Stimulated activated CD8-positive, alpha-beta memory T cell treated with anti-CD3 and anti-CD28 coated beads, Interleukin-7, amount 100 ng/mL, for 24 hours (primary cell): ENCODE measurements around the gene SERPINA12.

Experiments used
- DNase-seq: peaks from one replicate; pipeline ENCODE4 v3.0.0-alpha.2; 2020; ENCODE audit warnings: low read depth

The SERPINA12 gene

DNA sequence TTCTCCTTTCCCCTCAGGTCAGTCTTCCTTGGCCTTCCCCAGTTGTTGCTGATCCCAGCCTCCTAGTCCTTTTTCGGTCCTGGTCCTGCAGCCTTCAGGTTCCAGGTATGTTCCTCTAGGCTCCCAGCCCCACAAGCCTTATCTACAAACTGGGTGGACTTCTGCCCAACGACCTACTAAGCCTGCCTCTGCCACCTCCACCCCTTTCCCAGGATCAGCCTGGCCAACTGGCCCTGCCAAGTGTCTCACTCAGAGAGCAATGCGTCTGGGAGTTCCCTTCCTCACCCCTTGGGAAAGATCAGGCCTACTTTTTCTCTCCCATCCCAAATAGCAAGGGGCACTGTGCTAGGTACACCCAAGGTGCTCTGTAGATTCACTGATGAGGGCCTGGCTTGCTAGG is at the start of gene SERPINA12:
Gene SERPINA12 (minus strand): TSS at position 114 of the 400 bp plus-strand sequence. CDS start 11,072 bp downstream, outside the sequence.
- DNase-seq: no peak

- DNase-seq: no peak
Observed at GRCh38 chr14:94558842-94559241, 49.6 kb upstream of the SERPINA12 start.

GRCh38 chr14:94557327-94557726 is 48.1 kb upstream of the SERPINA12 start:
- DNase-seq: no peak

- DNase-seq: no peak
Observed at GRCh38 chr14:94555991-94556390, 46.7 kb upstream of the SERPINA12 start.

DNA sequence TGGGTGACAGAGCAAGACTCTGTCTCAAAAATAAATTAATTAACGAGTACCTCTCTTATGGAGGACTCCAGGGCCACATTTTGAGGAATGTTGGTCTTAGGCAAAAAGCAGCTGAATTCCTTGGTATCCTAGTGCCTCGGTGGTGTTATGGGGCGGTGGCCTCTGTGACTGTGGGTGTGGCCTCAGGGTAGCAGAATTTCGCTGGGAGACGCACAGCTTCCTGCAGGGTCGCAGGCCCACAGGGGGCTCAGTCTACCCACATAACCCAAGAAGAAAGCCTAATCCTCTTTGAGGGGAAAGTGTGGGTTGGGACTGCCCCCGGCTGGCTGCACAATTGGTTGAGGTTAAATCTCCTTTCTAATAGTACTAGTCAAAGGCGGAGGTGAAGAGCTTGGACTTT is 40.8 kb upstream of the SERPINA12 start:
- no peak for DNase-seq

DNA sequence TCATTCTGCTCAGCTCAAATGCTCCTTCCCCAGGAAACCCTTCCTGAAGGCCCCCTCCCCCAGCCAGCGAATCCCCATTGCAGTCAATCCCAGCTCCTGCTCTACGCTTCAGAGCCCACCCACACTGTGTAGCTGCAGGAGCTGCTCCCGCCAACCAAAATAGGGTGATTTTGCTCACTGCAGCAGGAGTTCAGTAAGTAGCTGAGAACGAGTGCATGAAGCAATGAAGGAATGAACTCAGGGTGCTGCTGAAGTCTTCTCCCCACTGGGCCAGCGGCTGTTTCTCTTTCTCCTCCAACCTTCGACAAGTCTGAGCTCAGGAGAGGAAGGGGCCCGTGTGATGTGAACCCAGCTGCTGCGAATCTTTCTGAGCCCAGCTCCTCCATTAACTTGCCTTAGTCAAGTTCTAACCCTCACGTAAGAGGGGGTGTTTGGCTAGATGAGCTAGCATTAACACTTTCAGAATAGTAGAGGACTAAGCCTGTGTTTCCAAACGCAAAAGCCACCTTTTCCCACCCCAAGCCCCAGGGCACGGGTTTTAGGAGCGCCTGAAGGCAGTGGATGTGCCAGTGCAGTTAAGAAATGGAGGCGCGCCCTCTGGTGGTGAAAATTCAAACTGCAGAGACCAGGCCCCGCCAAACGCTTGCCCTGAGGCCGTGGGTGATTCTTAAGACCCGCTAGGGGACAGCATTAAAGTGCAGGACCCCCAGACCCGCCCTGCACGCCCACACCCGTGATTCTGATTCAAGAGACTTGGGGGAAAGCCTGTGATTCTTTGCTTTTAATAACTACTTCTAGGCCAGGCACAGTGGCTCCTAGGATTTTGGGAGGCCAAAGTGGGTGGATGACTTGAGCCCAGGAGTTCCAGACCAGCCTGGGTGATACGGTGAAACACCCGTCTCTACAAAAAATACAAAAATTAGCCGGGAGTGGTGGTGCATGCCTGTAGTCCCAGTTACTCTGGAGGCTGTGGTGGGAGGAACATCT is 40.0 kb upstream of the SERPINA12 start:
- peak; percentile 43 for DNase-seq

DNA sequence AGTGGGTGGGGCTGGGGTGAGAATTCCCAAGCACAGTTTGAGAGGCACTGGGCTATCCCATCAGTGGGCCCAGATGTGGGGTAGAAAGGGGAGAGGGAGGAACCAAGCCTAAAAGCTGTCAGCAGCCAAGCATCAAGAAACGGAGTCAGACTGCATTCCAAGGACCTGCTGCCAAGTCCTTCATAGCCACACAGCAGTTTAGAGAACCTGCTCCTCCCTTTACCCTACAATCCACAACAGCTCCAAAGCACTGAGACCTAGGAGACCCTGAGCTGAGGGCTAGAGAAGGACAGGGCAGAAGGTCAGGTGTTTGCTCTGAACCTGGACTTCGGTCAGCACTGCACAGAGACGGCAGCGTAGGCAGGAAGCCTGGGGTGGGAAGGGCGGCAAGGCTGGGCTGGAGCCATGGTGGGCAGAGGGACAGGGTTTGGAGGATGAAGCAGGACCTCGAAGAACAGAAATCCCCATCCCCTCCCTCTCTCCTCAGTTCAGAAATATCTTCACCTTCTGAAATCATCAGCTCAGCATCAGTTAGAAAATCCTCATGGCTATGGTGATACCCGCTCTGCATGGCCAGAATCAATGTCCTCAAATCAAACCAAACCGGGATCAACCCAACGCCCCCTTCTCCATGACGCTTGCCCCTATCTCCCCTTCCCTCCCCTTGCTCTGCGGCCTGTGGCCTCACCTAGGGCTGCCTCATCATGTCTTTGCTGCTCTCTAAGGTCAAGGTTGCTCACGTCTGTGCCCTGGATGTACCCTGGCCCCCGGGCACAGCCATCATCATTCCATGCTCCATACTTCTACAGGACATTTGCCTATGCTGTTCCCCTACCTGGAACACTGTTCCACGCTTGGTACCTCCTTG is 39.1 kb upstream of the SERPINA12 start:
- DNase-seq: no peak

GRCh38 chr14:94547726-94548125 is 38.5 kb upstream of the SERPINA12 start:
- DNase-seq: no peak

GRCh38 chr14:94547151-94547680 is 37.9 kb upstream of the SERPINA12 start:
- DNase-seq: no peak

- DNase-seq: no peak
Observed at GRCh38 chr14:94545131-94545841, 36.0 kb upstream of the SERPINA12 start.

DNA sequence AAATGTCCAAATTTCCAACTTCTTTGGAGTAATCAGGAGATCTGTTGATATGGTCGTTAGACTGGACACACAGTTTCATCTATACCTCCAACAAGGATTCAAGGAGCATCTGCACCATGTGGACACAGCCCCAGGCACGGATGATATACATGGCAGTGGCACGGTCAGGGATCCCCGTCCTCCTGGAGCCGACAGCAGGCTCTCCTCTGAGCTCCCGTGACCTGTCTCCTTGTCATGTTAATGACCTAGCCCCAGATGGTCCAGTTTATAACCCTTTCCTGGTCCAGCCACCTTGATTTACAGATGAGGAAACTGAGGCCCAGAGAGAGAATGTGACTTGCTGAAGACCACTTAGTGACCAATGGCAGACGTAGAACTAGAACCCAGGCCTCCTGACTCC is 35.5 kb upstream of the SERPINA12 start:
- DNase-seq: no peak

GRCh38 chr14:94543449-94544124 is 34.3 kb upstream of the SERPINA12 start:
- DNase-seq: no peak

DNA sequence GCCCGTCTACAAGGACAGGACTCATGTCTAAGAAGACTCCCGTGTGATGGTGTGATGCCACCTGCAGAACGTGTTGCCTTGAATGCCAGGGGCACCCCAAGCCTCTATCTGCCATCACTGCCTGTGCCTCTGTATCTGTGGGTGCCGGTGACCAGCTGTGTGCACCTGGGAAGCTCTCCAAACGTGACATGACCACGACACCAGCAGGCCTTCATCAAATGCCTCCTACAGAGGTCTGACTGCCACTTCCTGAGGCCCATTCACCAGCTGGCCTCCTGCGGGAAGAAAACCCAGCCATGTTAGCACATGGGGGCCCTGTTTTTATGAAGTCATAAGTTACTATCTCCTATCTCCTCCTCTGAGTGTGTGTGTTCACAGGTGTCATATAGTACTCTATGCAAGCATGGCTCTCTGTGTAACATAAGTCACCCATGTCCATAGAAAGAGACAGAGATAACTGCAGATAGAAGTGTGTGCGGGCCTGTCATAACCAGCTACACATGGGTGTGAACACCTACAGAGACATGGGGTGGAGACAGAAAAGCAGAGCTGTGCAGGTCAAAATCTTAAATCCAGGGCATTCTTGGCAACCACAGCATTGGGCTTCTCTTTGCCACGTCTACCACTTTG is 33.7 kb upstream of the SERPINA12 start:
- no peak for DNase-seq

- no peak for DNase-seq
Observed at GRCh38 chr14:94542111-94542810, 33.0 kb upstream of the SERPINA12 start.

- DNase-seq: no peak
Observed at GRCh38 chr14:94541234-94541975, 32.1 kb upstream of the SERPINA12 start.

DNA sequence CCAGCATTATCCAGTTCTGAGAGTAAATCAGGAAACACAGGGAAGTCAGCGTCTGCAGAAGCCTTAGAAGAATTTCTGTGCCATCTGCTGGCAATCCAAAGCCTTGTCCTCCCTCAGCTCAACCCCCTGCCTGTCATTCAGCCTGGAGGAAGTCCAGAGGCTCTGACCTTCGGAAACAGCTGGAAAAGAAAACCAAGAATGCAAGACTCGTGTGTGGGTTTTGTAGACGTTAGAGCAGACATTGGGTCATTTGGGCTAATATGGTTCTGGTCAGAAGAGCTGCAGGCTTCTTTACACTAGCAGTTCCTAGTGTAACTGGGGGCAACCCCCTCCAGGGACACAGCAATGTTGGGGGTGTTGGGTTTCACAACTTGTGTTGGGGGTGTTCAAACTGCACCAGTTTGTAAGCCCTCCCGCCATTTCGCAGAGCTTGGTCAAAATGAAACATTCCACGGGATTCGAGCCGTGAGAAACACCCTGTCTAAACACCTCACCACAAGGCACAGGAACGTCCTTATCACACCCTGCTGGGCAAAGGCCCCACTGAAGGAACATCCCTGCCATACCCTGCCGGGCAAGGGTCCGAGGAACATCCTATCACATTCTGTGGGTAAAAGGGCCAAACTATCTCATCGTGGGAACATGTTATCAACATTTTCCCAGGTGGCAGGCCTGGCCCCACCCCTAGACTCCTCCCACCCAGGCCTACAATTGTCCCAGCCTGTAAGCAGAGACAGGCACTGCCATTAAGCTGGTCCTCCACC is 30.9 kb upstream of the SERPINA12 start:
- DNase-seq: no peak

DNA sequence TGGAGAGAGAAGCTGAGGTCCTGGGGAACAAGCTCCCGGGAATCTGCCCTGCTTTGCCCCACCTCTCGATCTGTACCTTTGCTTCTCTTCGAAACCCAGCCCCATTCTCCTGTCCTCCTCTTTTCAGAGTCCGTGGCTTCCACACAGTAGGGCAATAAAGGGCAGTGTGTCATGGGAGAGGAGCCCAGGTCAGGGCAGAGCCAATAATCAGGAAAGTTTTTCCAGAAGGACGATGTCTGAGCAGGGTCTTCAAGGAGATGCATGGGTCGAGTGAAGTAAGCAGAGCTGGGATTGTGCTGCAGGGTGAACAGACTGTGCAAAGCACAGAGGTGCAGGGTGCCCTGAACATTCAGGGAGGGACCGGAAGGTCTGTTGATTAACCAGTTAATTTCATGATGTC is 29.9 kb upstream of the SERPINA12 start:
- no peak for DNase-seq

GRCh38 chr14:94538070-94538740 is 28.9 kb upstream of the SERPINA12 start:
- DNase-seq: no peak
